ENCODE measurements around the gene STARD9.

Gene STARD9

GRCh38 chr15:42693942-42694341, 118.5 kb downstream of the STARD9 start:
- in situ Hi-C loops (cut with HindIII; ENCODE audit: low pct_ligation_motif_present, low sequenced_read_pairs): no loop called here
- no peaks in the 10 kb centered on the region for H3K27me3 ChIP-seq (replicated peaks)
- H3K36me3 ChIP-seq (replicated peaks): no peaks in the 10 kb centered on the region
- no peak overlapping the region for H3K27ac ChIP-seq
- no peak overlapping the region for H3K4me3 ChIP-seq (ENCODE audit: low read depth, low read length)
- TF ChIP-seq CTCF (IDR thresholded peaks at IDR 0.05; ENCODE audit: low read depth, low read length, missing control alignments): no peak
- DNase-seq: no peak

GRCh38 chr15:42694398-42694797, 119.0 kb downstream of the STARD9 start:
- DNase-seq: no peak
- H3K4me3 ChIP-seq (ENCODE audit: low read depth, low read length): no peak overlapping the region
- H3K27ac ChIP-seq: no peak overlapping the region
- no peak for TF ChIP-seq CTCF (IDR thresholded peaks at IDR 0.05; ENCODE audit: low read depth, low read length, missing control alignments)
- H3K27me3 ChIP-seq (replicated peaks): no peaks in the 10 kb centered on the region
- in situ Hi-C loops (cut with HindIII; ENCODE audit: low pct_ligation_motif_present, low sequenced_read_pairs): no loop called here
- no peaks in the 10 kb centered on the region for H3K36me3 ChIP-seq (replicated peaks)

GRCh38 chr15:42695527-42696071, 120.2 kb downstream of the STARD9 start:
- Histone ChIP-seq H3K4me3 (ENCODE audit: low read depth, low read length) (no peak overlapping the region), H3K27me3 (replicated peaks) (no peaks in the 10 kb centered on the region), H3K27ac (no peak overlapping the region), H3K36me3 (replicated peaks) (no peaks in the 10 kb centered on the region)
- no peak for DNase-seq
- in situ Hi-C loops (cut with HindIII; ENCODE audit: low pct_ligation_motif_present, low sequenced_read_pairs): no loop called here
- no peak for TF ChIP-seq CTCF (IDR thresholded peaks at IDR 0.05; ENCODE audit: low read depth, low read length, missing control alignments)

- no peaks in the 10 kb centered on the region for H3K27me3 ChIP-seq (replicated peaks)
- no peak overlapping the region for H3K4me3 ChIP-seq (ENCODE audit: low read depth, low read length)
- in situ Hi-C loops (cut with HindIII; ENCODE audit: low pct_ligation_motif_present, low sequenced_read_pairs): no loop called here
- no peaks in the 10 kb centered on the region for H3K36me3 ChIP-seq (replicated peaks)
- TF ChIP-seq CTCF (IDR thresholded peaks at IDR 0.05; ENCODE audit: low read depth, low read length, missing control alignments): no peak
- no peak overlapping the region for H3K27ac ChIP-seq
- no peak for DNase-seq
Measured at GRCh38 chr15:42696626-42697025, 121.2 kb downstream of the STARD9 start.

- DNase-seq: peak; percentile 66
- in situ Hi-C loops (cut with HindIII; ENCODE audit: low pct_ligation_motif_present, low sequenced_read_pairs): no loop called here
Measured at GRCh38 chr15:42704492-42704926, 129.1 kb downstream of the STARD9 start.

More at GRCh38 chr15:42704492-42704926, 129.1 kb downstream of the STARD9 start:
- no peaks in the 10 kb centered on the region for H3K36me3 ChIP-seq (replicated peaks)
- H3K27me3 ChIP-seq (replicated peaks): no peaks in the 10 kb centered on the region
- H3K4me3 ChIP-seq (ENCODE audit: low read depth, low read length): no peak overlapping the region
- TF ChIP-seq CTCF (IDR thresholded peaks at IDR 0.05; ENCODE audit: low read depth, low read length, missing control alignments): peak; percentile 93
- H3K27ac ChIP-seq: no peak overlapping the region
